NCI-H1417 treated with DMSO at 0.1 percent for 48 hours (cell line): ENCODE data around the gene CIT.

Experiments
- DNase-seq: peaks from one replicate; lab custom pipeline; 2025; lab: John Stamatoyannopoulos, UW

The CIT gene

DNA sequence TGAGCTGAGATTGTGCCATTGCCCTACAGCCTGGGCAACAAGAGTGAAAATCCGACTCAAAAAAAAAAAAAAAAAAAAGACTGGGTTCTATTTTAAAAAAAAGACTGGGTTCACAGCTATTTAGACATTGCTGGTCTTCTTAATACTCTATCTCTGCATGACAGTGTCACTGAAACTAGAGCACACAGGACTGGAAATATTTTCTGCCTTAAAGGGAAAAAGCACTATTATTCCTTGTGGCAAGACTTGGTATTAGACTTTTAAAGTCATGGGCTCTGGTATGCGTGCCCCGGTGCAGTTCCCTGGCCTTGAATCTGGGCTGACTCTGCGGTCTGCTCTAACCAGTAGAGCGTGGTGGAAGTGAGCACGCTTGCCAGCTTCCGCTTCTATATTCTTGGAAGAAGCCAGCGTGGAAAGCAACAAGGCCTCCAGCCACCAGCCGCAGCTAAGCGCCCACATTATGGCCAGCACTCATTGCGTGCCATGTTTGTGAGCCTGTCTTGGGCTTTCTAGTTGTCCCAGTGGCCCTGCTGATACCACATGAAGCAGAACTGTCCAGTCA, 177.8 kb downstream of the CIT start:
- no peak for DNase-seq

DNA sequence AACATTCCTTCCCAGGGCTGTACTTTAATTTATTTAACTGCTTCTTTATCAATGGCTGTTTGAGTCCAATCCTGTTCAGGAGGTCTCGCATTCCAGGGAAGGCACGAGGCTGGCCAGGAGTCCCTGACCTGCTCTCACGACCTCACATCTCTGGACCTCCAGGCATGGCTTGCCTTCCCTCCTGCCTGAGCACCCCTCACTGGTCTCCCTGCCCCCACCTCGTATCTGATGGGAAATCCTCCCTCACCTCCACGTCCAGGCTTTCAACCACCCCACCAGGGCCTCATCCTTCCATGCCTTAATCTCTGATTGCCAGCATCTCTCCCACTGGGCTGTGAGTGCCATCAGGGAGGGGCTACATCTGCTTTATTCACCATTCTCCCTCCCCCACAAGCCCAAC, 180.2 kb downstream of the CIT start:
- no peak for DNase-seq

DNA sequence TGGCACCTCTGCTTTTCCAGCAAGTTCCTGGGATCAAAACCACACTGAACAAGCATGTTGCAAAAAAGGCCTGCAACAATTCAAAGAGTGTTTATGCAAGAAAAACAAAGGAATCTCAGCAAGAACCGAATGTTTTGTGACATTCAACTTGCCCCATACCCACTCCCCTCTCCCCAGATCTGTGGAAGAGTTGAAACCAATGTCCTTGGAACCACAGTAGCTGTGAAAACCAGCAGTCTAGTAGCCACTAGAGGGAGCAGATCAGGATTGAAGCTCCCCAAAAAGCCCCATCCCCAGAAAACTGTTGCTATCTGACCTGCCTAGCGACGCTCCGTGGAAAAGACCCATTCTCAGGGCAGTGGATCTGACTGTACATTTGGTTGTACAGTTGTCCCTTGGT, 182.1 kb downstream of the CIT start:
- DNase-seq, result no peak

DNA sequence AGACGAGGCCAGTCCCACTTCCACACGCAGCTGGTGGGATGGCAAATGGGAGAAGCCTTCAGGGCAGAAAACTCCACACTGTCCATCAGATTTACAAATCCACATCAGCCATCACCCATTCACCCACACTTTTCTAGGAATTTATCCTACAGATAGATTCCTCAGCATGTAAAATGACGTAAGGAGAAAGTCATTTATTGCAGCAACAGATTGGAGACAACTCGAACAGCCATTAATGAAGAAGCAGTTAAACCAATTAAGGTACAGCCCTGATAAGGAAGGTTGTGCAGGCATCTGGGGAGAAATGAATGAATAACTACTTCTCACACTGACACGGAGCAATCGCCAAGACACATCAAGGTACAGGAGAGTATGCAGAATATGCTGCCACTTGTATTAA, 183.0 kb downstream of the CIT start:
- no peak for DNase-seq

DNA sequence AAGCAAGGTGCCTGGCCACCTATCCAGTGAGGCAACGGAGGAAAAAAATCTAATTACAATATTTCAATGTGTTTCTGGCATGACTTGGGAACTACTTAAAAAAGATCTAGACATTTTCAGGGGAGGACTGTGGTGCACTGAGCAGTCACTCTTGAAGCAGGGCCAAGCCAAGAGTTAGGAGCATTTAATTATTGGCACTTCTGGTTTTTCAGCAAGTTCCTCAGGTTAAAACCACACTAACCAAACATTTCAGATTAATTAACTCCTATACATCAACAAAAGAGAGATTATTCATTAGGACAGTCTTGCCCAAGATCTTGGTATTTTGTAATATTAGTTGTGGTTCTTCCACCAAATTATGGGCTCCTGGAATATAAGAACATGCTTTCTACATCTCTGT, 183.6 kb downstream of the CIT start:
- DNase-seq, result no peak

DNA sequence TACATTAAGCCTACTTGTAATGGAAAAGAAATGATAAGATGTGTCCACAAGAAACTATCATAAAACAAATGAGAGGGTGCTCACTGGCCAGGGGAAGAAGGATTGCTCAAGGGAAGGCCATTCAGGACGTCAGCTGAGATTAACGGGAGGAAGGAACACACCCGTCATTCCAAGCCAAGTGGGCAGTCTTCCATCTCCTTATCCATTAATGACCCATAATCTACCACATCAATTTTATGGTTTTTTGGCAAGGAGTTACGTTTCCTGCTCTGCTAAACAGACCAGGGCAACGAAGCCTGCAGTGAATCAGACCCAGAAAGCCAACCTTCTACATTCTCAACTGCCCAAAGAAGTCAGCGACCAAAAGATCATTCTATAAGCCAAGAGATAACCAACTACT, 184.1 kb downstream of the CIT start:
- no peak for DNase-seq

DNA sequence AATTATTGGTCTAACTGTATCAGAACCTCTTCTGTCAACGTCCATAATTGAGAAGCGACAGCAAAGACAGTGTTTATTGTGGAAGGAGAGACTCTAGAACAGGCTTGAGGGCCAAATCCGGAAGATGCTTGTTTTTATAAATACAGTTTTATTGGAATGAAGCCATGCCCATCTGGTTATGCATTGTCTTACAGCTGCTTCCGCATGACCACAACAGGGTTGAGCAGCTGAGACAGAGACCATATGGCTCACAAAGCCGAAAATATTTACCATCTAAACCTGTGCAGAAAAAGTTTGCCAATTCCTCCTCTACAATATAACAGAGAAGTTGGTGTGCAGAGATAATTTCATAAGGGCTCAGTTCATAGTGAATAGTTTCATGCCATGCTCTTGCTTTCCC, 184.7 kb downstream of the CIT start:
- no peak for DNase-seq

DNA sequence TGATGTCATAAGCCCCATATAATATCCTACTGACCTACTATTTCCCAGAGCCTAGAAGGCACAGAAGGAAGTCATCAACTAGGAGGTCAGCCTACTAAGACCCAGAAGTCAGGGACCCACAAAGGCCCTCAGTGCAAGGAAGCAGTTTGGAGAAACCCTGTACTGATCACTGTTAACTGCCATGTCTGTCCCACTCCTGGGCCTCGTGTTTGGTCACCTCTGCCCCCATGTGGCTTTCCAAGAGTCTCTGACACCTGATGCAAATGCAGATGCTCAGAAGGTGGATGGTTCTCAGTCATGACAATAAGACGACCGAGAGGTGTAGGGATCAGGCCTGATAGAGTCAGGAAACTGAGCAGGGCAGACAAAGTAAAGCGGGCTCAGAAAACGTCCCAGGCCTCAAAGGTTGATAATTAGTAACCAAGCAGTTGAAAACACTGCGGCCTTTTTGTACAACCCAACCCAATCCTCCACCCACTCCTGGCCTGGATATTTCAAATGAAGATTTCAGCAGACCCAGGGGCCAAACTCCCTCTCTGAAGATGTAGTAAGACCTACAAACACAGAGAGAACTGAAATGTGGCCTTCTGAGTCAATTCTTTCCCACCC, 185.8 kb downstream of the CIT start:
- DNase-seq, result no peak

DNA sequence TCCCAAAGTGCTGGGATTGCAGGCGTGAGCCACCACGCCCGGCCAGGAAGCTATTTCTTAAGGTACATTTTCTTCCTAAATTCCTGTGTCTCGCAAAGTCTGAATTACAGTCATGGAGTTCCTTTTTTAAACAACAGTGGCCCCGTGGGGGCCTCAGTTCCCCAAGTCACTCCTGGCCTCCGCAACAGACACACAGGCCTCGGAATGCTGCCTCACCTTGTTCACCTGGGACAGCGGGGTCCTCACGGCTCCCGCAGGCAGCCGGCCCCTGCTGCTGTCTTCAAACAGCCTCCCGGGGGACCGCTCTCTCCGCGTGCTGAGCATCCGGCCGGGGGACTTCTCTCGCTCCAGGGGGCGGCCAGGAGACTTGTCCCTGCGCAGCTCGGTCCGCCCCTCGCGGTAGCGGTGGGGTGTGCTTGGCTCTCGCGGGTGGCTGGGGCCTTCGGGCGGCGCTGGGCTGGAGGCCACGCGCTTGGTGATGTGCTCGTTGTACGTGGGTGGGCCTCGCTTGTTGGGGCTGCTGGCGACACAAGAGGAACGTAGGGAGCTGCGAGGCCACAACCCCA, 187.1 kb downstream of the CIT start:
- DNase-seq, result no peak

DNA sequence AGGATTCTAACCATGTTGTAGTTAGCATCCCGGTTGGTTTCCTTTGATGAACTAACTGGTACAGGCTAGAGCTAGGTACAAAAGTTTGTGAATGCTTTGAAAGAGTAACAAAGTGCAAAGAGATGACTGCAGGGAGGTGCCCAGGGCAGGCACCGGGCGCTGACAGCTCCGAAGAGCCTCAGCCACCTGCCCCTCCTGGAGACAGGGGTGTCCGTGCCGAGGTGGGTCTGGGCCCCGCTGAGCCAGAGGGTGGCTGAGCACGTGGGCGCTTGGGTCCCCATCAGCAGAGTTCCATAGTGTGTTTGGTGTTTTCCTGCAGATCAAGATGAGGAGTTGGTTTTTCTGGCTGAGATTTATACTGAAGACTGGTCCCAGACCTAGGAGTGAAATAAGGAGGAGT, 189.2 kb downstream of the CIT start:
- no peak for DNase-seq

DNA sequence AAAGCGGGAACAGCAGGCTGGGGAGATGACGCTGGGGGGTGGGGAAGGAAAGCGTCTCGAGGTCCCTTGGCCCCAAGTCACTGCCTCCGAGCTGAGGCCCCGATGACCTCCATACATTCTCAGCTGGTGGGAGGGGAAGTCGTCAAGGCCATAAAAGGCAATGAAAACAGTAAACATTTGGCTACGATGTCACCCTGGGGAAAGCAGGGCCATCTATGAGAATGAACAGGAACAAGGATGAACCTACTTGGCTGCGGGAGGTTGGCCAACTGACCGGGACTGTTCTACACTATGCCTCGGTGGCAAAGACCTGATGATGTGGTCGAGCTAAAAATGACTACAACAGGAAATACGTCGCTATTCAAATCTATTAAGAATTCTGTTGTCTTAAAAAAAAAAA, 189.7 kb downstream of the CIT start:
- no peak for DNase-seq

DNA sequence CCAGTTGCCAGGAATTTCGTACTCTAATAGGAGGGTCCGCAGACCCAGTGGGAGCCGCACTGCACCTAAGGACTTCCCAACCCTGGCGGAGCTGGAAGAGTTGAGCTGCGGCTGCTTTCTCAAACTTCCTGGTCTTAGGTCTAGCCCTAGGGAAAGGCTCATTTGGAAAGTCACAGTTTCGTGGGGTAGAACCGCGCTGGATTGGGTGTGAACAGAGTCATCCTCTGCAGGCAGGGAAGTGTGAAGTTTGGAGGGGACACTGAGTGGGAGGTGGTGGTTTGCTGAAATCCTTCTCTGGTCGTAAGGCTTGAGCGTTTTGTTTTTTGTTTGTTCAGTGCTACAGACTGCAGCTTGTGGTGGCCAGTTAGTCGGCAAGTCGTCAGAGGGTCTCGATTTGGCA, 190.3 kb downstream of the CIT start:
- no peak for DNase-seq

DNA sequence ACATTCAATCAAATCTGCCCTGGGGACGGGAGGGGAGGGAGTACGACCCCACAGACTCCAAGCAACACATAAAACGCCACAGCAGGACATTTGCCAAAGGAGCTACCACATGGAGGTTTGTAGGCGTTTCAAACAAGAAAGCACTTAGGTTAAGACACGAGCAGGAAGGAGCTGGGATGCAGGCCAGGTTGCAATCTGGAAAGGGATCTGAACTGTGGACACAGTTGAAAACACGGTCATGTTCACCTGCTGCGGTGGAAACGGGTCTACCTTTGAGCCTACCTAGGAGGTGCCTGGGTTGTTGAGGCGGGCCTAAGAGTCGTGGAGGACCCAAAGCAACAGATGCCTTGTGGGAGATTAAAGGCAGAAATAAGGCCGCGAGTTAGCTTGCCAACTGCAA, 190.8 kb downstream of the CIT start:
- DNase-seq, result no peak

DNA sequence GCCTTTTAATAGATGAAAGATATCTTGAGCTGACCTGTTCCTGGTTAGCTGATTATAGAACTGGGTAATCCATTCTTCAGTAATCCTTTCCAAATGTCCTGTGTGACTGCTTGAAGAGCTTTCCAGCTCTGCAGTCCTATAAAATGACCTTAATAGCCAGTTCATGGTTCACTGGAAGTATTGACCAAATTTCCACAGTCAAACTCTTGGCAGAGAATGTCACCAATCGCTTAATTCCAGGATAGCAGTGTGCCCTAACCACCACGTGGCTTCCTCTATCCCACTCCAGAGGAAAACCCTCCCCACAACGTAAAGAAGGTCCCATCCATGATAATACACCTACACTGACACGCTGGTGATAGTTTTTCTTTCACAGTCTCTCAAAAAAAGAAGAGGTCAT, 191.7 kb downstream of the CIT start:
- no peak for DNase-seq

DNA sequence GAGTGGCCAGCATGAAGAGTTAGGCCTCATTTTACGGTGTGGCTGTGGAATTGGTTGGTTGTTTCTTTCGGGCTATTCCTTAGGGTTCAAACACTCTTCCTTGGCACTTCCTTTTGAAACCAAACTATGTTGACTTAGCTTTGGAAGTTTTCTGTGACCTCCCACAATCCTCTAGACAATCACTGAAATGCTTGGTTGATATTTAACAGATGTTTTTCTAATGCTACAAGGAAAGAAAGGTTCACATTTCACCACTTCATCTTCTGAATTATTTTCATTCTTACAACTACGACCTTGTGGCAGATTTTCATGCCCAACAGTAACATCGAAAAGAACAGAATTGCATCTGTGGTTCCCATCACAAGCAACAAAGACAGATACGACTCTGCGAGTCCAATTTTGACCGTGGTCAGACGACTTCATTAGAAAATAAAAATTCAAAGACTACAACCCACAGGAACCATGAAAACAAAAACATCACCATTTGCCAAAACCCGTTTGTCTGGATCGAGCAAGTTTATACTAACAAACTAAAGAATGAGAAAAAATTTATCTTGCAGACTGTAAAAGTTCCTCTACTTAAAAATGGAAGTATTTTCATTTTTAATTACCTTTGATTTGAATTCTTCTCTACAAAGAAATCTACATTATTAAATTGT, 192.3 kb downstream of the CIT start:
- no peak for DNase-seq

DNA sequence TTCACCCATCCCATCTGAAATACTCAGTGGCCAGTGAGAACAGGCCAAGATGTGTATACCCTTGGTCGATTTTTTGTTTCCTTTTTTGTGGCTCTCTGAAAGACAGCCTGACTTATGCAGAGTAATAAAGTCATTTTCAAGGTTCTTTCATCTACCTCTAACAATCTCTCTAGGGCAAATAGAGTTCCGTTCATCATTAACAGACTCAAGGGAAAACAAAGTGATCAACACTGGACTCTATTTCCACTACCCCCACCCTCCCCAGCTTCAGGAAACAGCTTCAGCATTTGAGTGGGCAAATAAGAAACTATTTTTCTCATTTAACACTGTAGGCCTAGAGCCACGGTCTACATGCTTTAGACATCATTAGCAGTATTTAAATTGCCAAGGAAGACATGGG, 193.3 kb downstream of the CIT start:
- DNase-seq, result no peak

DNA sequence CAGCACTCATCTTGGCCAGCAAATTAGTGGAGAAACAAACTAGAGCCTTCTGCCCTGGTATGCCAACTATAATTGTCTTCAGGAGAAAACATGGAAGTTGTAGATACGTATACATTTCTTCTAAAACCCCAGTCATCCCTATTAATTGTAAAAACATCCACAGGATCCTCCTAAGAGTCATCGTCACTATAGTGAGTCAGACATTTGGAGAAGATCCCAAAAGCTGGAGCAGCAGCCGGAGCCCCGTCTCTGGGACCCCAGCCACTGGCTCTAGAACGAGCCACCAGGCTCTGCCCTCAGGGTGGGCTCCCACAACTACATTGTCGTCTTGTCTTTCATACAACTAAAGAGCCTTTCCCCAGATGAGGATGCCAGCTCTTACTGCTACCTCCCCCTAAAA, 193.7 kb downstream of the CIT start:
- no peak for DNase-seq

DNA sequence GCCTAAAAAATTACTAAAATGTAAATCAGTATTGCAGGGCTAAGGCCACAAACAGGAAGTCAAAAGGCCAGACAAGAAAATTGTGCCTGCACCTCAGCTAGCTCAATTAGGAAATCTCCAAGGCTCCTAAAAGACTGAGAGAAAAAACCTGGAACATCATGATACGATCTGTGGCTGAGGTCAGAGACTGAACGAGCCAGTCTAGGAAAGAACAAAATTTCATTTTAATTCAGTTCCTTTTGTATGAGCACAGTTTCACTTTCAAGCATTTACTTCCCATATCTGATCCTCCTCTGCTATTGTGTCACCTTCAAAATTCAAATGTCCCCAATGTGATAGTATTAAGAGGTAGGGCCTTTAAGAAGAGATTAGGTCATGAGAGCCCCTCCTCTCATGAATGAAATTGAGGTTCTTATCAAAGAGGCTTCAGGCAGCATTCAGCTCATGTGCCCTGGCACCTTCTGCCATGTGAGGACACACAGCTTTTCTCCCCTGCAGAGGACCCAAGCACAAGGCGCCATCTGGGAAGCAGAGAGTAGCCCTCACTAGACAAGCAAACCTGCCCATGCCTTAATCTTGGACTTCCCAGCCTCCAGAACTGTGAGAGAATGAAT, 194.4 kb downstream of the CIT start:
- no peak for DNase-seq

DNA sequence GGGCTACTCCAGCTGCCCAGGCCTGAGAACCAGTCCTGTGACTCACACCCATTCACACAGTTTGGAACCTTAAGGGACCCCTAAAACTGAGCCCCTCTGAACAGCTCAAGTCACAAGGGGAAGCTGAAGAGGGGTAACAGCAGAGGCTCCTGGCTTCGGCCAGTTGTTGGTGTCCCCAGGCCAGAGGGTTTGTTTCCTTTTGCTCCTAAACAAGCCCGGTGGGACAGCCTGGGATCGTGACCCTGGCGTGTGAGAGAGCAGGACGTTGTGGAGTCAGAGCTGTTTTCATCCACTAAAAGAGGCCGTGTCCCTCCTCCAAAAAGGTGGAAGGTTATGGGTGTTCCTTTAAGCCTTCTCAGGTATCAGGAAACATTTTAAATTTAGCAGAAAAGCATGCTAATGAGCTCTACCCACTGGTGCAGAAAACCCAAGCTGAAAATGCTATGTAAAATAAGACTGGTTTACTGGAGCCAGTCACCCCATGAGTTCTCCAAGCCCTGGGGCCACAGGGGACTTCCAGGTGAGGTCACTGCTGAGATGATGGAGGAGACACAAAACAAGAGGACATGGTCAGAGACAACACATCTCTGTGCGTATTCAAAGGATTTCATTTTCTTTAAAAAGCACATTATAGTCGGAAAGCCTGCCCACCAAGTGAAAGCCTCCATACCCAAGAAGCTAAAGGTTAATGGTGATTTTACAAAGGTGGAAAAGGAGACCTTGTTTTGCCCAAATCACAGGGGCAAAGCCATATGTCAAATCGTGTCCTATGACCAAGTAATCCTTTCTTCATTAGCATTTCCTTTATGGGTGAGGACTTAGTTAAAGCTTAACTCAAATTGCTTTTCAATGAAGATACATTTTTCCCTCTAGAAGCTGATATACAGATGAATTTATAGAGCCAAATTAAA, 195.1 kb downstream of the CIT start:
- DNase-seq, result no peak

DNA sequence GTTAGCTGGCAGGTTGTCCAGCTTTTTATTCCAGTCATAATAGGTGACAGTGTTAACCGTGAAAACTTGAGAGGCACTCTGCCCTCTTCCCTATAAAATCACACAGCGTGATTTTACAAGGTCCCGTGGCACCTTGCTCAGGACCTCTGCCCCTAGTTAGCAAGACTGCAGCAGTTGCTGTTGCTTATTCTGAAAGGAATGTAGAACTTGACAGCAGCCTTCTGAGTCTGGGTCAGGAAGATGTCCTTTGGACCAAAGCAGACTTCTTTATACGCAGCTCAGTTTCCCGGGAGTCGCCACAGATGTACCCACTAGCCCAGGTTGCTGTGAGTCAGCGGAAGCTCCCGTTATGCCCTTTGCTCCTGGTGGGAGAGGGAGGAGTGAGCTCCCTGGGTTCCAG, 196.0 kb downstream of the CIT start:
- DNase-seq, result no peak

DNA sequence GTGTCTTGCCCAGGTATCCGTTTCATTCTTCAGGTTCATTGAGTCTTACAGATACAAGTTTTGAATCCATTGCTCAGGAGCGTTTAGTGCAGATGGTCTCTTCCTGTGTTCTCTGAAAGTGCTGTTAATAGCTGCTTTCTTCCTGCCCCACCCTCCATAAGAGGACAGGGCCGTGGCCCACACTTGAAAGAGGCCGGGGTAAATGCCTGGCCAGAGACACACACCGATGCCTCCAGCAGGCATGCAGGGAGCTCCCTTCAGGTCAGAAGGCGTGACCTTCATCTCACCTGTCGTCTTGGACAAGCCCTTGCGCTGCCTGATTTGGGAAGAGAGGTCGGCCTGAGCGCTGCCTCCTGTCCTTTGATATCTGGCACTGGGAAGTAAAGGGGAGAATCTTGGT, 197.6 kb downstream of the CIT start:
- no peak for DNase-seq

DNA sequence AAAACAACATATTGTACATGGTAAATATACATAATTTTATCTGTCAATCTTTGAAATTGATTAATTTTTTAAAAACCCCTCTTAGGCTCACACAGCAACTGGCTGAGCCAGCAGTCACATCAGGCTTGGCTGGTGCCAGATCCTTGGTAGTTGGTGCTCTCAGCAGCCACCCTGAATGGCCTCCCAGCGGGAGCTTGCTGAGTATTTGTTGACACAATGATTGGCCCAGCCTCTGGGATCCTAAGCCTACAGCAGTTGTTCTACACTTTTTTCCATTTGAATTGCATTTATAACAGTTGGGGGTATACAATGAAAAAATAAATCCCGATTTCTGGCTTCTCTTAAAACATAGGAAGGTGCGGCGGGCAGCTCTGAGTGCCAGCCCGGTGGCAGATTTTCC, 198.0 kb downstream of the CIT start:
- peak; percentile 76 for DNase-seq
